ENCODE measurements around the gene METTL3.

METTL3 gene

DNA sequence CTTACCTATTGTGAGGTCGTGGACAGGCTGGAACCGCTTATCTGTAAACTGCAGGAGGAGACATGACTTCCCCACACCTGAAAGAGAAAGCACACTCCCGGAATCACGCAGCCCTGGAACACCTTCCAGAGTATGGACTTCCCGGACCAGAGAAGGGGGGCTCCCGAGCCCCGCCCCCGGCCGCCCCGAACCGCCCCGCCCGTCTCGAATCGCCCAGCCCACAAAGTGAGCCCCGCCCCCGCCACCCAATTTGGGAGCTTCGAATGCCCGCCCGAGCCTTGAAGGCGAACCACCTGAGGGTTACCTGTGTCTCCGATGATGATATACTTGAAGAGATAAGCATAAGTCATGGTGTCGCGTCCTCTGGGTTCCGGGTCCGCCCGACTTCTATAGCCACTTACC is 34.6 kb downstream of the METTL3 start:
- DNase-seq: no peak

DNA sequence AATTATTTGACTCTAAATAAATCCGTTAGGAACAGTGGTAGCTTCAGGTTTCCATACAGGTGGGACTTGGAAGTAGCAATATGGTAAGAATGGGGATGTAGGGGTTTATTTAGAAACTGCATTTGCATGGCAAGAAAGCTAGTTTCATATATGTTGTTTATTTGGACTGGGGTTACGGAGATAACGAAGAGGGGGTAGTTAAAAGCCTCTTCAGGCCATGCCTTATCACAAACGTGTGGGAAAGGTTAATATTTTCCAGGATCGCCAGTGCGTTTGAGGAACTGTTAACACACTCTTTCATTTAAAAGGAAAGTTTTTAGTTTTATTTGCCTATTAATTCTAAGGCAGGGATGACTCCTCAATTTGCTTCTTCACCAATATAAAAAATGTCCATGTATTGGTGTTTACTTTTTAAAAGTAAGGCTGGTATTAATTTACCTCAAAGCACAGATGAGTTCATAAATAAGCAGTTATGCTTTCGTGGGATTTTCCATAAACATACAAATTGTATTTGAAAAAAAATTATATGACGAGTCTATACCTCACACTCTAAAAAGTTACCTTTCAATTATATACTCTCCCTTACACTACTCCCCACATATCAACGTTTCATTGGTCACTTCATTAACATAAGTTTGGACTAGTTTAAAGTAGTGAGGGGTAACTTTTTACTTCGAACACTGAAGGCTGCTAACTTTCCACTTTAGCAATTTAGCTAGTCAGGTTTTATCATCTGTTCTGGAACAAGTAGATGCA is 35.2 kb downstream of the METTL3 start:
- DNase-seq: no peak

DNA sequence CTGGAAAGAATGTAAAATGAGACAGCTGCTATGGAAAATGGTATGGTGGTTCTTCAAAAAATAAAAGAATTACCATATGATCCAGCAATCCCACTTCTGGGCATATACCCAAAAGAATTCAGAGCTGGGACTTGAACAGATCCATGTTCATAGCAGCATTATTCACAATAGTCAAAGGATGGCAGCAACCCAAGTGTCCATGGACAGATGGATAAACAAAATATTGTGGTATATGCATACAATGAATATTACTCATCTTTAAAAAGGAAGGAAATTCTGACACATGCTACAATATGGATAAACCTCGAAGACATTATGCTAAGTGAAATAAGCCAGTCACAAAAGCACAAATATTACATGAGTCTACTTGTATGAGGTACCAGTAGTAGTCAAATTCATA is 43.5 kb downstream of the METTL3 start:
- DNase-seq: no peak

DNA sequence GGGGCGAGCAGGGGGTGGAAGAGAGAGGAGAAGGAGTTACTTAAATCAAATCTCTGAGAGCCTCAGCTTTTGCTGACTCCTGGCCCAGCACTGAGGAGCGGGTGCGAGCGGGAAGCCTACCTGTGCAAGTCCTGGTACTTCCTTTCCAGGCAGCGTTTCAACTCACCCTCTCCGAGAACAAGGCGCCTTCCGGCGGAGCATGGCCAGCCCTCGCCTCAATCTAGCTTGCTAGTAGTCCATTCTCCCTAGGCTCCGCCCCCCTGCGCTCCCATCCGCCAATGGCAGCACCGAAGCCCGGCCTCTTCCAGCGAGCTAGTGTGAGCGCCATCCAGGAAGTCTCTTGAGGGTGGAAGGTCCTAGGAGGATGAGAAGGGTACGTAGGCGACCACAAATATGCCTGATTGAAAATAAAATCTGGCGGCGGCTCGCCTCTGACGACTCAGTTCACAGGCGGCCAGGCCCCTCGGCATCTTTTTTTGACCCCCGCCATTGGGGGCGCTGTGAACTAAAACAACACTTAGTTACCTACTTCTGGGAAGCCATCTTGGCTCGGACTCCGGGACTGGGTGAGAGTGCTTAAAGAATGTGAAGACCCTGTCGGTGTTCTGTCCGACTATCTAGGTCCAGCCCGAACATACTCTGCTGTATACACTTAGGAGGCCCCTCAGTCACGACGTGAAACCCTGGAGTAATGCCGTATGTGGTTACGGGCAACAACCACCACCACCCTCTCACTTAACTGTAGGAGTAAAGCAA is 55.0 kb downstream of the METTL3 start, which contains the start of gene CHD8:
Gene CHD8, minus strand, starts transcription at position 212 of the 756 bp plus-strand sequence. CDS start 24,480 bp downstream, outside the sequence.
- peak; percentile 99 for DNase-seq

DNA sequence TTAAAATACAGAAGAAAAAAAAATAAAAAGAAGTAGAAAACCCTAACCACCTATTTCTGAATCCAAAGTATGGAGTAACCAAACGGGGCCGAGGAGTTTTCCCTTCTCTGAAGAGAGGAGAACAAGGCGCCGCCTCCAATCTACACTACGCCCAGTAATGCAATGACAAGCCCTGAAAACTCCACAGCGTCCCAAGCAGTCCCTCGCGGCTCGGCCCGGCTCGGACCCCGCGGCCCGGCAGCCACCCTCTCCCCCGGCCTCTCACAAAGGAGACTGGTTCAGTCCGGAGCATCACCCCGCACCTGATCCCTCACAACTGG is 55.6 kb downstream of the METTL3 start:
- no peak for DNase-seq

DNA sequence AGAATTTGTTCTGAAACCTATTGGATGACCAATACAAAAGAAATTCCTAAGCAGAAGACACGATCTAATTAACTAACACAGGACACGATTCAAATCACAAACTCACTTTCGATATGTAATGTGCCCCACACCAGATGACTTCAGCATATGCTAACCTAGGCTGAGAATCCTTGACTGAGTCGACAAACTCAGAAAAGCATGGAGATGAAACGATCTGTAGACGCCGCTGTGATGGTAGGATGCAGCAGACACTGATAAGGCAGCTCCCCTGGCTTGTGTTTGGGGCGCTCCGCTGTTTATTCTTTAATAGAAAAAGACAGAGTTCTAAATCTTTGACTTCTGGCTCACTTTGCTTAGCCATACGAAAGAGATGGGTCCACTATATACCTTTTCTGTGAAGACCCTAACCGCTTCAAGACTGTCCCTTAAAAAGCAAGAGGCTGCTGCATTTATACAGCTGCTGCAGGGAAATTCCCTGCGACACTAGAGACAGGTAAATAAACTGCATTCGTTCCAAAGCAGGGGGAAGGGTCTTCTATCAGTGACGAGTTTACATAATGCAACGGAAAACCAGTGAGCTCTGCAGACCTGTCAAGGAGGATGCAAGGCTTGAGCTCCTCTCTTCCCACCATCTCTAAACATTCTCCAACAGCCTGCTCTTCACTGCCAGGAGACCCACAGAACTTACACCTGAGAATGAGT is 56.1 kb downstream of the METTL3 start:
- DNase-seq: no peak

DNA sequence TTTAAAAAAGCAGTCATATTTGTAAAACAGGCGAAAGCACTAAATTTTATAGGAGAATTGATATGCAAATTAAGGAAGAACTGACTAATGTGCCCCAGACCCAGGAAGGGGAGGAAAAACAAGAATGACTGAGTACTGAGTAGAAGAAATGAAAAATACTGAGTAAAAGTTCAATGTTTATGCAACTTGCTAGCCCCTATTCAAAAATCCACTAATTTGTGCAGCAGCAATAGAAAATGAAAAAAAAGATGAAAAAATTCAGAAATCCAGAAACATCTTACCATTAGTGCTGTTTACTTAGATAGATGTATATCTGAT is 61.3 kb downstream of the METTL3 start:
- no peak for DNase-seq
